Measurements from ENCODE around the gene FBL.
"Not testable (repeated sequence)": the region's sequence is repeated elsewhere in the genome, so short reads cannot be mapped to it uniquely, and the experiment has no call there.

GRCh38 chr19:39884721-39885120 lies 38.5 kb upstream of the FBL start:
- not testable (repeated sequence) for TF ChIP-seq MYC (IDR thresholded peaks at IDR 0.05; ENCODE audit: insufficient read depth, insufficient read length, insufficient replicate concordance, low read length, severe bottlenecking); RAD21 (IDR thresholded peaks at IDR 0.05; ENCODE audit: insufficient read depth, low read depth, low read length); EZH2 (IDR thresholded peaks at IDR 0.05; ENCODE audit: borderline replicate concordance, control insufficient read depth, low read depth, low read length)

Data from GM12878 (cell line).